Measurements from ENCODE around the gene NHERF1.

The NHERF1 gene

GRCh38 chr17:74723891-74724290 lies 24.5 kb upstream of the NHERF1 start:
- no peak overlapping the region for H3K4me2 ChIP-seq (ENCODE audit: low read length)
- H3K9me3 ChIP-seq (ENCODE audit: low read length), result no peaks in the 10 kb centered on the region
- no peak overlapping the region for H3K4me3 ChIP-seq (ENCODE audit: low read depth, low read length, poor library complexity, severe bottlenecking)
- H2AFZ ChIP-seq (ENCODE audit: low read length), result no peak overlapping the region
- H3K36me3 ChIP-seq (ENCODE audit: insufficient read depth, low read length), result no peaks in the 10 kb centered on the region
- no peak overlapping the region for H3K27ac ChIP-seq (ENCODE audit: low read depth, low read length, poor library complexity, severe bottlenecking)
- H3K9ac ChIP-seq (ENCODE audit: low read length), result no peak overlapping the region
- H3K9me2 ChIP-seq (ENCODE audit: low read depth, low read length), result no peaks in the 10 kb centered on the region
- H3F3A ChIP-seq (ENCODE audit: insufficient read depth, low read length), result peaks cover 5% of the 10 kb centered on the region; the same call in 1 of the 2 replicates
- no peaks in the 10 kb centered on the region; the same call in 1 of the 2 replicates for H3K27me3 ChIP-seq (ENCODE audit: insufficient read depth, low read length)
- no peaks in the 10 kb centered on the region for H4K20me1 ChIP-seq (ENCODE audit: insufficient read depth, low read length)
- no peaks in the 10 kb centered on the region for H3K79me2 ChIP-seq (ENCODE audit: insufficient read depth, low read length)
- TF ChIP-seq, protein P1, sequence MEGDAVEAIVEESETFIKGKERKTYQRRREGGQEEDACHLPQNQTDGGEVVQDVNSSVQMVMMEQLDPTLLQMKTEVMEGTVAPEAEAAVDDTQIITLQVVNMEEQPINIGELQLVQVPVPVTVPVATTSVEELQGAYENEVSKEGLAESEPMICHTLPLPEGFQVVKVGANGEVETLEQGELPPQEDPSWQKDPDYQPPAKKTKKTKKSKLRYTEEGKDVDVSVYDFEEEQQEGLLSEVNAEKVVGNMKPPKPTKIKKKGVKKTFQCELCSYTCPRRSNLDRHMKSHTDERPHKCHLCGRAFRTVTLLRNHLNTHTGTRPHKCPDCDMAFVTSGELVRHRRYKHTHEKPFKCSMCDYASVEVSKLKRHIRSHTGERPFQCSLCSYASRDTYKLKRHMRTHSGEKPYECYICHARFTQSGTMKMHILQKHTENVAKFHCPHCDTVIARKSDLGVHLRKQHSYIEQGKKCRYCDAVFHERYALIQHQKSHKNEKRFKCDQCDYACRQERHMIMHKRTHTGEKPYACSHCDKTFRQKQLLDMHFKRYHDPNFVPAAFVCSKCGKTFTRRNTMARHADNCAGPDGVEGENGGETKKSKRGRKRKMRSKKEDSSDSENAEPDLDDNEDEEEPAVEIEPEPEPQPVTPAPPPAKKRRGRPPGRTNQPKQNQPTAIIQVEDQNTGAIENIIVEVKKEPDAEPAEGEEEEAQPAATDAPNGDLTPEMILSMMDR (IDR thresholded peaks at IDR 0.05; ENCODE audit: low read length), result no peak
- no peak for TF ChIP-seq EZH2 (IDR thresholded peaks at IDR 0.05; ENCODE audit: borderline replicate concordance, low read length)
- no peaks in the 10 kb centered on the region for H3K4me1 ChIP-seq (ENCODE audit: insufficient read depth, low read length, severe bottlenecking)

DNA sequence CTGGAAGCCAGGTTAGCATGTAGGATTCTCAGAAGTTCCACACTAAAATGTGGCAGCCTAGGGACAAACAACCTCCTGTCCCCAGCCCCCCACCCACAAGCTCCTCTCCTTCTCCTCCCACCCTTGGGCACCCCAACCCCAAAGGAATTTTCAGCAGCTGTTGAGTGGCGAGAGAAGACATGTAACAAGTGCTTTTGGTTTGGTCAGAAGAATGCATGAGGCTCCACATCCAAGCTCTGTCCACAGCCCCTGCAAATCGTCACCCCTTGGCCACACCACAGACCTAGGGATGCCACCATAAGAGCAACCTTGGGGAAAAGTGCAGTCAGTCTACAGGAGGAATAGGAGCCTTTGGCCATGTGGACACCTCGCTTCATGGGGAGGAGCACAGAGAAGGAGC lies 23.3 kb upstream of the NHERF1 start:
- TF ChIP-seq, protein P1 (IDR thresholded peaks at IDR 0.05; ENCODE audit: low read length), result no peak
- no peak for TF ChIP-seq EZH2 (IDR thresholded peaks at IDR 0.05; ENCODE audit: borderline replicate concordance, low read length)
- Histone ChIP-seq H4K20me1 (ENCODE audit: insufficient read depth, low read length) (no peaks in the 10 kb centered on the region), H3K9ac (ENCODE audit: low read length) (no peak overlapping the region), H3K4me3 (ENCODE audit: low read depth, low read length, poor library complexity, severe bottlenecking) (no peak overlapping the region), H3K79me2 (ENCODE audit: insufficient read depth, low read length) (no peaks in the 10 kb centered on the region), H2AFZ (ENCODE audit: low read length) (no peak overlapping the region), H3K27ac (ENCODE audit: low read depth, low read length, poor library complexity, severe bottlenecking) (no peak overlapping the region), H3K27me3 (ENCODE audit: insufficient read depth, low read length) (no peaks in the 10 kb centered on the region; the same call in 1 of the 2 replicates), H3K4me2 (ENCODE audit: low read length) (no peak overlapping the region), H3F3A (ENCODE audit: insufficient read depth, low read length) (peaks cover 5% of the 10 kb centered on the region; the same call in 1 of the 2 replicates), H3K9me3 (ENCODE audit: low read length) (no peaks in the 10 kb centered on the region), H3K9me2 (ENCODE audit: low read depth, low read length) (no peaks in the 10 kb centered on the region), H3K4me1 (ENCODE audit: insufficient read depth, low read length, severe bottlenecking) (no peaks in the 10 kb centered on the region), H3K36me3 (ENCODE audit: insufficient read depth, low read length) (no peaks in the 10 kb centered on the region)

GRCh38 chr17:74728033-74728701 lies 20.3 kb upstream of the NHERF1 start:
- Histone ChIP-seq H2AFZ (ENCODE audit: low read length) (no peak overlapping the region), H3K9me2 (ENCODE audit: low read depth, low read length) (no peaks in the 10 kb centered on the region), H3K9ac (ENCODE audit: low read length) (no peak overlapping the region), H3K4me3 (ENCODE audit: low read depth, low read length, poor library complexity, severe bottlenecking) (no peak overlapping the region), H3K36me3 (ENCODE audit: insufficient read depth, low read length) (no peaks in the 10 kb centered on the region), H3K4me1 (ENCODE audit: insufficient read depth, low read length, severe bottlenecking) (no peaks in the 10 kb centered on the region), H3K27ac (ENCODE audit: low read depth, low read length, poor library complexity, severe bottlenecking) (no peak overlapping the region), H3F3A (ENCODE audit: insufficient read depth, low read length) (peaks cover 5% of the 10 kb centered on the region; the same call in 1 of the 2 replicates), H4K20me1 (ENCODE audit: insufficient read depth, low read length) (no peaks in the 10 kb centered on the region), H3K4me2 (ENCODE audit: low read length) (no peak overlapping the region), H3K9me3 (ENCODE audit: low read length) (no peaks in the 10 kb centered on the region), H3K27me3 (ENCODE audit: insufficient read depth, low read length) (no peaks in the 10 kb centered on the region; the same call in 1 of the 2 replicates), H3K79me2 (ENCODE audit: insufficient read depth, low read length) (no peaks in the 10 kb centered on the region)
- TF ChIP-seq, protein P1 (IDR thresholded peaks at IDR 0.05; ENCODE audit: low read length), result no peak
- TF ChIP-seq EZH2 (IDR thresholded peaks at IDR 0.05; ENCODE audit: borderline replicate concordance, low read length), result no peak

Data from OCI-LY1 (cell line).